ENCODE measurements around the gene PHLPP2.
"Not testable (repeated sequence)": the region's sequence is repeated elsewhere in the genome, so short reads cannot be mapped to it uniquely, and the experiment has no call there.

DNA sequence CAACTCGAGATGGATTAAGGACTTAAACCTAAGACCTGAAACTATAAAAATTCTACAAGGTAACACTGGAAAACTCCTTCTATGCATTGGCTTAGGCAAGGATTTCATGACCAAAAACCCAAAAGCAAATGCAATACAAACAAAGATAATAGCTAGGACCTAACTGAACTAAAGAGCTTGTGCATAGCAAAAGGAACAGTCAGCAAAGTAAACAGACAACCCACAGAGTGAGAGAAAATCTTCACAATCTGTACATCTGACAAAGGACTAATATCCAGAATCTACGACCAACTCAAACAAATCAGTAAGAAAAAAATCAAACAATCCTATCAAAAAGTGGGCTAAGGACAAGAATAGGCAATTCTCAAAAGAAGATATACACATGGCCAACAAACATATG is 126.1 kb downstream of the PHLPP2 start:
- TF ChIP-seq POLR2A, POLR2AphosphoS5 (IDR thresholded peaks at IDR 0.05): not testable (repeated sequence)
- TF ChIP-seq, protein P1, sequence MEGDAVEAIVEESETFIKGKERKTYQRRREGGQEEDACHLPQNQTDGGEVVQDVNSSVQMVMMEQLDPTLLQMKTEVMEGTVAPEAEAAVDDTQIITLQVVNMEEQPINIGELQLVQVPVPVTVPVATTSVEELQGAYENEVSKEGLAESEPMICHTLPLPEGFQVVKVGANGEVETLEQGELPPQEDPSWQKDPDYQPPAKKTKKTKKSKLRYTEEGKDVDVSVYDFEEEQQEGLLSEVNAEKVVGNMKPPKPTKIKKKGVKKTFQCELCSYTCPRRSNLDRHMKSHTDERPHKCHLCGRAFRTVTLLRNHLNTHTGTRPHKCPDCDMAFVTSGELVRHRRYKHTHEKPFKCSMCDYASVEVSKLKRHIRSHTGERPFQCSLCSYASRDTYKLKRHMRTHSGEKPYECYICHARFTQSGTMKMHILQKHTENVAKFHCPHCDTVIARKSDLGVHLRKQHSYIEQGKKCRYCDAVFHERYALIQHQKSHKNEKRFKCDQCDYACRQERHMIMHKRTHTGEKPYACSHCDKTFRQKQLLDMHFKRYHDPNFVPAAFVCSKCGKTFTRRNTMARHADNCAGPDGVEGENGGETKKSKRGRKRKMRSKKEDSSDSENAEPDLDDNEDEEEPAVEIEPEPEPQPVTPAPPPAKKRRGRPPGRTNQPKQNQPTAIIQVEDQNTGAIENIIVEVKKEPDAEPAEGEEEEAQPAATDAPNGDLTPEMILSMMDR (IDR thresholded peaks at IDR 0.05): not testable (repeated sequence)
